Measurements from ENCODE around the gene PTRH1.

DNA sequence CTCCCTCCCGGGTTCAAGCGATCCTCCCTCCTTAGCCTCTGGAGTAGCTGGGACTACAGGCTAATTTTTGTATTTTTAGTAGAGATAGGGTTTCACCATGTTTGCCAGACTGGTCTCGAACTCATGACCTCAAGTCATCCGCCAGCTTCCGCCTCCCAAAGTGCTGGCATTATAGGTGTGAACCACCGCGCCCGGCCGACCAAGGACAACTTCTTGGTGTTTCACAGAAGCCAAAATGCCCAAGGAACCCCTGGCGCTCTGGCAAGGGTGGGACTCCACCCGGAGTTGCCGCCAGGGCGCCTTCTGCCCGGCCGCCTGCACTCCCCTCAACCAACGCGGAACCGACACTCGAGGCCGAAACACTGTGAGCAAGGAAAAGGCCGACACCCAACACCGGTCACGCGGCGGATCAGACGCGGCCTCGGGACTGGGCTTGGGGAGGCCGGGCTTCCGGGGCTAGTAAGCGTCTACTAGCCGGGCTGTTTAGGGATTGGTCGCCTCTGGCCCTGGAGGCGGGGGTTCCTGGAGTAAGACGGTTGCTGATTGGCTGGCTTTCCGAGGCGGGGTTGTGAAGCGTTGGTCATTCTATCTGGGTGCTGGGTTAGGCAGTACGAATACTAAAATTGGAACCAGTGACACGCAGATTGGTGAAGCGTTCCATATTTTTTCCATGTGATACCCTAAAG lies 16.3 kb downstream of the PTRH1 start:
- TF ChIP-seq, protein P1, sequence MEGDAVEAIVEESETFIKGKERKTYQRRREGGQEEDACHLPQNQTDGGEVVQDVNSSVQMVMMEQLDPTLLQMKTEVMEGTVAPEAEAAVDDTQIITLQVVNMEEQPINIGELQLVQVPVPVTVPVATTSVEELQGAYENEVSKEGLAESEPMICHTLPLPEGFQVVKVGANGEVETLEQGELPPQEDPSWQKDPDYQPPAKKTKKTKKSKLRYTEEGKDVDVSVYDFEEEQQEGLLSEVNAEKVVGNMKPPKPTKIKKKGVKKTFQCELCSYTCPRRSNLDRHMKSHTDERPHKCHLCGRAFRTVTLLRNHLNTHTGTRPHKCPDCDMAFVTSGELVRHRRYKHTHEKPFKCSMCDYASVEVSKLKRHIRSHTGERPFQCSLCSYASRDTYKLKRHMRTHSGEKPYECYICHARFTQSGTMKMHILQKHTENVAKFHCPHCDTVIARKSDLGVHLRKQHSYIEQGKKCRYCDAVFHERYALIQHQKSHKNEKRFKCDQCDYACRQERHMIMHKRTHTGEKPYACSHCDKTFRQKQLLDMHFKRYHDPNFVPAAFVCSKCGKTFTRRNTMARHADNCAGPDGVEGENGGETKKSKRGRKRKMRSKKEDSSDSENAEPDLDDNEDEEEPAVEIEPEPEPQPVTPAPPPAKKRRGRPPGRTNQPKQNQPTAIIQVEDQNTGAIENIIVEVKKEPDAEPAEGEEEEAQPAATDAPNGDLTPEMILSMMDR (conservative IDR thresholded peaks at IDR 0.05; ENCODE audit: low read length) = no peak
- TF ChIP-seq EZH2phosphoT487 (IDR thresholded peaks at IDR 0.05; ENCODE audit: borderline replicate concordance) = no peak

Data from Loucy (cell line).